Spleen (tissue), 11 donors: ENCODE results near the gene PKHD1. TPM values are rescaled to one million over a fixed set of nuclear protein-coding genes. Genes with fewer than 3 reads are reported as not detected.

ENCODE experiments used
- DNase-seq: peaks from one replicate; pipeline ENCODE4 v3.0.0-alpha.2; 2020
- H3K27ac ChIP-seq, 8 donors: fragments of 200-600 bp; sonication (generic) in 7 of 8; 1 replicate in 4 of 8; 2 replicates in 4 of 8; pipeline versions ENCODE4 v1.5.0 to v1.8.0; 2016 to 2021; ENCODE audit warnings: inconsistent platforms in 4 of 8, mild to moderate bottlenecking in 4 of 8, moderate library complexity in 1 of 8
- H3K27me3 ChIP-seq, 7 donors: fragments of 200-600 bp; sonication (generic) in 6 of 7; replicated peaks in 1 of 7; 1 replicate in 4 of 7; 2 replicates in 3 of 7; pipeline versions ENCODE4 v1.5.0 to v1.8.0; 2016 to 2021; ENCODE audit warnings: inconsistent platforms in 3 of 7, mild to moderate bottlenecking in 1 of 7
- H3K36me3 ChIP-seq, 6 donors: fragments of 200-600 bp; sonication (generic) in 5 of 6; 1 replicate in 4 of 6; 2 replicates in 2 of 6; pipeline versions ENCODE4 v1.5.0 to v1.8.0; 2016 to 2021; ENCODE audit warnings: inconsistent platforms in 2 of 6
- H3K4me1 ChIP-seq, 6 donors: fragments of 200-600 bp; sonication (generic) in 5 of 6; 1 replicate in 3 of 6; 2 replicates in 3 of 6; pipeline versions ENCODE4 v1.5.0 to v1.8.0; 2016 to 2021; ENCODE audit warnings: inconsistent platforms in 3 of 6
- H3K4me3 ChIP-seq, 8 donors: fragments of 200-600 bp; sonication (generic) in 7 of 8; 1 replicate in 4 of 8; 2 replicates in 4 of 8; pipeline versions ENCODE4 v1.5.0 to v1.8.0; 2016 to 2021; ENCODE audit warnings: inconsistent platforms in 4 of 8, mild to moderate bottlenecking in 4 of 8, moderate library complexity in 2 of 8
- H3K9me3 ChIP-seq, 8 donors: fragments of 200-600 bp; sonication (generic) in 7 of 8; 1 replicate in 4 of 8; 2 replicates in 4 of 8; pipeline versions ENCODE4 v1.5.0 to v1.8.0; 2016 to 2021; ENCODE audit warnings: inconsistent platforms in 4 of 8
- CTCF ChIP-seq, 11 experiments: fragments of 200-600 bp in 7 of 11; fragments of 450-650 bp in 4 of 11; sonication (generic) in 4 of 11; IDR thresholded peaks in 8 of 11; conservative IDR thresholded peaks in 3 of 11; 1 replicate in 7 of 11; 2 replicates in 4 of 11; pipeline versions ENCODE4 v1.4.0 to v1.8.0; 2016 to 2021; ENCODE audit warnings: antibody characterized with exemption in 11 of 11, inconsistent platforms in 4 of 11, mild to moderate bottlenecking in 1 of 11
- POLR2A ChIP-seq, 3 donors: fragments of 450-650 bp; IDR thresholded peaks; one replicate each; pipeline ENCODE4 v1.5.1; 2017; ENCODE audit warnings: antibody characterized with exemption in 3 of 3, mild to moderate bottlenecking in 1 of 3
- POLR2AphosphoS5 ChIP-seq, 3 donors: sonication (generic); formaldehyde crosslinking; IDR thresholded peaks; one replicate each; pipeline ENCODE4 v1.5.1; 2017; ENCODE audit warnings: antibody characterized with exemption in 3 of 3
- WGBS, 5 donors: extraction: QIAGEN DNeasy Blood & Tissue Kit in 3 of 5; methylation state at CpG; one replicate each; pipeline versions ENCODE4 v1.1.5 to v1.1.7; 2013 to 2018; 5-methylcytosine and 5-hydroxymethylcytosine counted together
- intact Hi-C: fragments of 100-400 bp; cut with DNase I; formaldehyde crosslinking; loops from one replicate; pipeline ENCODE4 v1.15.0; 2023; ENCODE audit warnings: low total_unique reads
- polyA plus RNA-seq, 3 donors: library from polyadenylated mRNA; stranded (reverse); fragments of 200-250 nt; gene quantifications; one replicate each; pipeline ENCODE4 v1.2.1, GENCODE V29; 2013
- total RNA-seq, 7 donors: library from RNA; depleted of rRNA in 3 of 7; stranded (reverse); fragments of >200 nt in 3 of 7; fragmentation: NEBNext Ultra II Directional in 4 of 7; extraction: Animal tissue kit (Norgen Biotek cat#: 25700) in 4 of 7; gene quantifications; one replicate each; pipeline versions ENCODE4 v1.1.0 to v1.2.1, GENCODE V29; 2016 to 2021
- donor health status: healthy with polysubstance abuse.
- donor health status: DM: no; HTN: no; CAD: no; lungs with moderate emphysema.
- donor health status: DM: no; HTN: no; CAD: no.
- donor health status: Bipolar disorder and iron deficiency.
- donor health status: healthy.
- donor health status: DM: no; HTN: no; CAD: no.
- donor health status: DM: yes; HTN: yes; CAD: no.

Gene PKHD1
- total and polyA plus RNA-seq, 10 donors, result not detected

DNA sequence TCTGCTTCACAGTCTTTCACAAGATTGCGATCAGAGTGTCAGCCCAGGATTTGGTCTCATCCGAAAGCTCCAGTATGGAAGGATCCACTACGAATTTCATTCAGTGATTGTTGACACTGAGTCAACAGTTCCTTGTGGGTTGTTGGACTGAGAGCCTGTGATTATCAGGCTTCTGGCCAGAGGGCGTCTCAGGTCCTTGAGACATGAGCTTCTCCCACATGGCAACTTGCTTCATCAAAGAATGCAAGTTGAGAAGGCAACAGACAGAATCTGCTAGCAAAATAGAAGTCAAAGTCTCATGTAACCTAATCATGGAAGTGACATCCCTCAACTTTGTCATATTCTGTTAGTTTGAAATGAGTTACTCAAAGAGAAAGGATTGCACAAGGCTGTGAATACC lies 40.5 kb upstream of the PKHD1 start:
- DNase-seq, result no peak
- 63 to 84% (median 81%) methylated on average over 4 of the region's 4 CpGs for WGBS, 5 donors
- no peaks in the 10 kb centered on the region for H3K36me3 ChIP-seq
- H3K27ac ChIP-seq, result no peak overlapping the region
- H3K4me1 ChIP-seq, result no peaks in the 10 kb centered on the region
- no peak overlapping the region for H3K4me3 ChIP-seq
- H3K9me3 ChIP-seq, result no peaks in the 10 kb centered on the region
- H3K27me3 ChIP-seq, result peaks cover 0 to 9% (median 0%) of the 10 kb centered on the region in 7 donors
- TF ChIP-seq CTCF (IDR thresholded peaks at IDR 0.05 in 8 of 11, conservative IDR thresholded peaks at IDR 0.05 in 3 of 11) (no peak), POLR2A (IDR thresholded peaks at IDR 0.05) (no peak), POLR2AphosphoS5 (IDR thresholded peaks at IDR 0.05) (no peak)
- intact Hi-C loops, result no loop called here

- Histone ChIP-seq H3K4me3 (no peak overlapping the region), H3K9me3 (no peaks in the 10 kb centered on the region), H3K36me3 (no peaks in the 10 kb centered on the region), H3K27me3 (peaks cover 0 to 13% (median 0%) of the 10 kb centered on the region in 7 donors), H3K4me1 (no peaks in the 10 kb centered on the region), H3K27ac (no peak overlapping the region)
- no peak for TF ChIP-seq CTCF (IDR thresholded peaks at IDR 0.05 in 8 of 11, conservative IDR thresholded peaks at IDR 0.05 in 3 of 11)
- TF ChIP-seq POLR2A (IDR thresholded peaks at IDR 0.05), result no peak
- TF ChIP-seq POLR2AphosphoS5 (IDR thresholded peaks at IDR 0.05), result no peak
- DNase-seq, result no peak
- intact Hi-C loops, result no loop called here
Observed at GRCh38 chr6:52126231-52126630, 38.8 kb upstream of the PKHD1 start.

DNA sequence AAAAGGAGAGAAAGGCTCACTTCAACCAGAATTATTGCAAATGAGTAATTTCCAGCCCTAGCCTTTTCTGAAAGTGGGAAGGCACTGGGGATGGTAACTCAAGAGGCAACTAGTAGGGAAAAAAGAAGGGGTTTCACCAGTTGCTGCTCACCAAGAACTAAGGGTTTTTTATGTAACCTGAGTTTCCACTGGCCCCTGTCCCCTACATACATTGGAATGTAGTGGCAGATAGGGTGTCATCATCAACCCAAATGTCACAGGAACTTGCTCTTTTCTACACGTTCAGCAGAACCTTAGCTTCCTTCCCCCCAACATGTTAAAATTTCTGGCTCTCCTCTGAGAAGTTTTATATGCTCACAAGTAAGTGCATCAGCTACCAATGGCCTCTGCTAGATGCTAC lies 38.2 kb upstream of the PKHD1 start:
- 30 to 46% (median 45%) methylated on average over 1 of the region's 1 CpG for WGBS, 5 donors
- Histone ChIP-seq H3K4me3 (no peak overlapping the region), H3K9me3 (peaks cover 0 to 4% (median 0%) of the 10 kb centered on the region in 8 donors), H3K4me1 (no peaks in the 10 kb centered on the region), H3K36me3 (no peaks in the 10 kb centered on the region), H3K27ac (no peak overlapping the region), H3K27me3 (peaks cover 0 to 13% (median 0%) of the 10 kb centered on the region in 7 donors)
- intact Hi-C loops, result no loop called here
- no peak for DNase-seq
- no peak for TF ChIP-seq POLR2A (IDR thresholded peaks at IDR 0.05)
- TF ChIP-seq CTCF (IDR thresholded peaks at IDR 0.05 in 8 of 11, conservative IDR thresholded peaks at IDR 0.05 in 3 of 11), result no peak
- no peak for TF ChIP-seq POLR2AphosphoS5 (IDR thresholded peaks at IDR 0.05)

DNA sequence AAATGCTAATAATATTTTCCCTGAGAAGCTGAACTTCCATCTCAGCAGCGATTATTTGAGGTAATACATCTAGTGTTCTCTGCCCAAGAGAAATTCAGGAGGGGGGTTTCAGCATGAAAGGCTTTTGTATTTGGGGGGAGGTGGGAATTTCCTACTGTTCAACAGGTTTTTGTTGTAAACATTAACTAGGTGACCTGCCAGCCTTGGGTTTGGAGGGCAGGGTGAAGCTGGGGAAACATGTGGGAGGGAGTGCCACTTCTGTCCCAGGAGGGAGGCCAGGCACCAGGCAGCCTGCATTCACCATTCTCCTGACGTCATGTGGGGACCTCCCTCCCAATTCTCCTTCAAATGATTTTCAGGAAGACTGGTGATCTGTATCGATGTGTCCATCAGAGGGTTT lies 37.7 kb upstream of the PKHD1 start:
- intact Hi-C loops, result no loop called here
- H3K27ac ChIP-seq, result no peak overlapping the region
- peaks cover 0 to 5% (median under 1%) of the 10 kb centered on the region in 8 donors for H3K9me3 ChIP-seq
- no peak for DNase-seq
- 74 to 91% (median 84%) methylated on average over 3 of the region's 3 CpGs for WGBS, 5 donors
- peaks cover 0 to 13% (median 0%) of the 10 kb centered on the region in 7 donors for H3K27me3 ChIP-seq
- TF ChIP-seq POLR2AphosphoS5 (IDR thresholded peaks at IDR 0.05) (no peak), CTCF (IDR thresholded peaks at IDR 0.05 in 8 of 11, conservative IDR thresholded peaks at IDR 0.05 in 3 of 11) (no peak), POLR2A (IDR thresholded peaks at IDR 0.05) (no peak)
- H3K4me3 ChIP-seq, result no peak overlapping the region
- no peaks in the 10 kb centered on the region for H3K36me3 ChIP-seq
- H3K4me1 ChIP-seq, result no peaks in the 10 kb centered on the region
